CD14-positive monocyte (primary cell): ENCODE measurements around the gene ALDH1A3. TPM values are rescaled to one million over a fixed set of nuclear protein-coding genes. Genes with fewer than 3 reads are reported as not detected.

Experiments used
- DNase-seq, 3 donors: peaks; one replicate each; pipeline ENCODE4 v3.0.0-alpha.2; 2011 to 2022
- H2AFZ ChIP-seq: 2 replicates; pipeline ENCODE4 v1.6.0; 2012; ENCODE audit warnings: mild to moderate bottlenecking, low read depth, low read length, inconsistent platforms; ENCODE audit not compliant: insufficient read depth, poor library complexity, severe bottlenecking
- H3K27ac ChIP-seq, 2 donors: 1 replicate in 1 of 2; 2 replicates in 1 of 2; pipeline ENCODE4 v1.5.1; 2012 to 2013; ENCODE audit warnings: low read length in 2 of 2, control low read depth in 1 of 2, inconsistent platforms in 1 of 2, low read depth in 1 of 2, mild to moderate bottlenecking in 1 of 2
- H3K27me3 ChIP-seq, 2 donors: one replicate each; pipeline versions ENCODE4 v1.6.0 to v1.6.1; 2011 to 2013; ENCODE audit warnings: low read length in 2 of 2; ENCODE audit not compliant: control insufficient read depth in 2 of 2, insufficient read depth in 2 of 2
- H3K36me3 ChIP-seq, 2 donors: replicated peaks in 1 of 2; 1 replicate in 1 of 2; 2 replicates in 1 of 2; pipeline versions ENCODE4 v1.5.1 to v1.6.1; 2012 to 2013; ENCODE audit warnings: low read length in 2 of 2, control low read depth in 1 of 2, inconsistent platforms in 1 of 2, mild to moderate bottlenecking in 1 of 2; ENCODE audit not compliant: insufficient read depth in 2 of 2, control insufficient read depth in 1 of 2
- H3K4me1 ChIP-seq, 2 donors: 1 replicate in 1 of 2; 2 replicates in 1 of 2; pipeline versions ENCODE4 v1.5.1 to v1.6.1; 2012 to 2013; ENCODE audit warnings: low read length in 2 of 2, control low read depth in 1 of 2, inconsistent platforms in 1 of 2, mild to moderate bottlenecking in 1 of 2, moderate library complexity in 1 of 2; ENCODE audit not compliant: insufficient read depth in 2 of 2, control insufficient read depth in 1 of 2
- H3K4me2 ChIP-seq: replicated peaks from 2 replicates; pipeline ENCODE3; 2012; ENCODE audit warnings: low read length, moderate library complexity, mild to moderate bottlenecking; ENCODE audit not compliant: poor library complexity, severe bottlenecking; ENCODE audit errors: extremely low read depth
- H3K4me3 ChIP-seq, 3 experiments: fragments of 200-600 bp in 1 of 3; sonication (generic) in 1 of 3; replicated peaks in 1 of 3; 1 replicate in 2 of 3; 2 replicates in 1 of 3; pipeline ENCODE4 v1.5.1; 2011 to 2013; ENCODE audit warnings: low read length in 3 of 3, mild to moderate bottlenecking in 3 of 3, control low read depth in 2 of 3, low read depth in 2 of 3, inconsistent platforms in 1 of 3, moderate library complexity in 1 of 3
- H3K79me2 ChIP-seq: 2 replicates; pipeline ENCODE4 v1.6.0; 2012; ENCODE audit warnings: mild to moderate bottlenecking, control low read depth, inconsistent platforms, low read length, moderate library complexity; ENCODE audit not compliant: insufficient read depth
- H3K9ac ChIP-seq: 2 replicates; pipeline ENCODE4 v1.6.0; 2017; ENCODE audit warnings: low read length, mild to moderate bottlenecking; ENCODE audit not compliant: insufficient read depth, poor library complexity, severe bottlenecking
- H3K9me3 ChIP-seq, 2 donors: replicated peaks in 1 of 2; 1 replicate in 1 of 2; 2 replicates in 1 of 2; pipeline versions ENCODE4 v1.5.1 to v1.6.1; 2012 to 2013; ENCODE audit warnings: low read length in 2 of 2, control low read depth in 1 of 2; ENCODE audit not compliant: control insufficient read depth in 1 of 2, insufficient read depth in 1 of 2
- H4K20me1 ChIP-seq: 2 replicates; pipeline ENCODE4 v1.6.0; 2012; ENCODE audit warnings: mild to moderate bottlenecking, low read length, control low read depth, moderate library complexity; ENCODE audit not compliant: insufficient read depth
- H3K27ac Mint-ChIP-seq, 7 donors: one replicate each; pipeline ENCODE4 v1.8.0; 2020; ENCODE audit warnings: mild to moderate bottlenecking in 7 of 7, mixed read lengths in 7 of 7, moderate library complexity in 6 of 7, inconsistent platforms in 2 of 7
- H3K27me3 Mint-ChIP-seq, 3 donors: one replicate each; pipeline ENCODE4 v1.8.0; 2021 to 2022; ENCODE audit warnings: low read depth in 3 of 3, mild to moderate bottlenecking in 3 of 3, mixed read lengths in 3 of 3, moderate library complexity in 3 of 3, inconsistent platforms in 1 of 3
- H3K36me3 Mint-ChIP-seq, 2 donors: one replicate each; pipeline ENCODE4 v1.8.0; 2020; ENCODE audit warnings: mixed read lengths in 2 of 2, inconsistent platforms in 1 of 2, mild to moderate bottlenecking in 1 of 2
- H3K4me1 Mint-ChIP-seq: one replicate; pipeline ENCODE4 v1.8.0; 2020; ENCODE audit warnings: mild to moderate bottlenecking, mixed read lengths
- H3K4me3 Mint-ChIP-seq, 2 donors: one replicate each; pipeline ENCODE4 v1.8.0; 2020; ENCODE audit warnings: mild to moderate bottlenecking in 2 of 2, mixed read lengths in 2 of 2, moderate library complexity in 1 of 2
- H3K9me3 Mint-ChIP-seq, 7 donors: one replicate each; pipeline ENCODE4 v1.8.0; 2020 to 2022; ENCODE audit warnings: mixed read lengths in 7 of 7, mild to moderate bottlenecking in 6 of 7, moderate library complexity in 6 of 7, inconsistent platforms in 2 of 7
- WGBS: methylation state at CpG from one replicate; pipeline ENCODE4 v1.1.5; 2013; ENCODE audit warnings: missing lambda C conversion rate; ENCODE audit not compliant: insufficient coverage; 5-methylcytosine and 5-hydroxymethylcytosine counted together
- intact Hi-C, 2 donors: fragments of 100-400 bp; cut with micrococcal nuclease; formaldehyde crosslinking; loops; one replicate each; pipeline versions ENCODE4 v1.15.0 to v1.15.1; 2023
- polyA plus RNA-seq, 3 donors: library from polyadenylated mRNA; depleted of rRNA in 1 of 3; unstranded in 2 of 3; stranded (reverse) in 1 of 3; fragments of 300-500 nt in 2 of 3; fragments of >200 nt in 1 of 3; fragmentation: Illumina TruSeq in 2 of 3; gene quantifications; 1 replicate in 2 of 3; 2 replicates in 1 of 3; pipeline ENCODE4 v1.2.3, GENCODE V29; 2012 to 2021
- TF ChIP-seq, protein P1 (sequence below): fragments of 200-600 bp; IDR thresholded peaks from one replicate; pipeline ENCODE4 v1.8.0; 2022; ENCODE audit warnings: antibody characterized with exemption, mild to moderate bottlenecking

The ALDH1A3 gene
- polyA plus RNA-seq, 3 donors = not detected

DNA sequence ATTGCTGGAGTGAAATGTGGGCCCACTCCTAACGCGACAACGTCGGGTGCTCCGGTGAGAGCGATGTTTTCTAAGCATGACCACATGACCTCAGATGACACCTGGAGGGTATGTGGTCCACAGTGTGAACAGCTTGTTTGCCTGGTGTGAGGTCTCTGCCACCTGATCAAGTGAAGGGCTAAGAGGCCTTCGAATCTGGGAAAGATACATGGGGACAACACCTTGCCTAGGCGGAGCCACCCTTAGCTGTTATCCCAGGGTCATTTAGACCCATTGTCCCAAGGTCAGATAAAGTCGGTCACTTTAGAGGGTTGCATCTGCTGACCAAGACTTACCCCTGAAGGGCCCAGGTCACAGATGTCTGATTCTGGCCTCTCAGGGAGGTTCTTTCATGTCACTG, 34.9 kb upstream of the ALDH1A3 start:
- H3K36me3 ChIP-seq = no peaks in the 10 kb centered on the region
- no peak overlapping the region for H2AFZ ChIP-seq
- H3K4me1 ChIP-seq = peaks cover 3 to 8% of the 10 kb centered on the region in 2 donors
- no peak overlapping the region for H3K27ac Mint-ChIP-seq
- H3K27ac ChIP-seq = no peak overlapping the region
- H3K4me2 ChIP-seq = no peak overlapping the region
- H3K27me3 ChIP-seq = no peaks in the 10 kb centered on the region
- no peak overlapping the region for H3K4me3 ChIP-seq
- H3K9me3 Mint-ChIP-seq = peaks cover 0 to 3% (median 0%) of the 10 kb centered on the region in 7 donors
- H3K9ac ChIP-seq = no peak overlapping the region
- peaks cover 10% of the 10 kb centered on the region for H3K4me1 Mint-ChIP-seq
- no peaks in the 10 kb centered on the region for H3K79me2 ChIP-seq
- DNase-seq = no peak
- no peaks in the 10 kb centered on the region for H3K36me3 Mint-ChIP-seq
- TF ChIP-seq, protein P1, sequence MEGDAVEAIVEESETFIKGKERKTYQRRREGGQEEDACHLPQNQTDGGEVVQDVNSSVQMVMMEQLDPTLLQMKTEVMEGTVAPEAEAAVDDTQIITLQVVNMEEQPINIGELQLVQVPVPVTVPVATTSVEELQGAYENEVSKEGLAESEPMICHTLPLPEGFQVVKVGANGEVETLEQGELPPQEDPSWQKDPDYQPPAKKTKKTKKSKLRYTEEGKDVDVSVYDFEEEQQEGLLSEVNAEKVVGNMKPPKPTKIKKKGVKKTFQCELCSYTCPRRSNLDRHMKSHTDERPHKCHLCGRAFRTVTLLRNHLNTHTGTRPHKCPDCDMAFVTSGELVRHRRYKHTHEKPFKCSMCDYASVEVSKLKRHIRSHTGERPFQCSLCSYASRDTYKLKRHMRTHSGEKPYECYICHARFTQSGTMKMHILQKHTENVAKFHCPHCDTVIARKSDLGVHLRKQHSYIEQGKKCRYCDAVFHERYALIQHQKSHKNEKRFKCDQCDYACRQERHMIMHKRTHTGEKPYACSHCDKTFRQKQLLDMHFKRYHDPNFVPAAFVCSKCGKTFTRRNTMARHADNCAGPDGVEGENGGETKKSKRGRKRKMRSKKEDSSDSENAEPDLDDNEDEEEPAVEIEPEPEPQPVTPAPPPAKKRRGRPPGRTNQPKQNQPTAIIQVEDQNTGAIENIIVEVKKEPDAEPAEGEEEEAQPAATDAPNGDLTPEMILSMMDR = no peak
- intact Hi-C loops = no loop called here
- H3K9me3 ChIP-seq = no peaks in the 10 kb centered on the region
- no peak overlapping the region for H3K4me3 Mint-ChIP-seq
- WGBS = 93% methylated on average over 8 of the region's 9 CpGs
- no peaks in the 10 kb centered on the region for H4K20me1 ChIP-seq
- H3K27me3 Mint-ChIP-seq = peaks cover 5 to 18% (median 14%) of the 10 kb centered on the region in 3 donors

DNA sequence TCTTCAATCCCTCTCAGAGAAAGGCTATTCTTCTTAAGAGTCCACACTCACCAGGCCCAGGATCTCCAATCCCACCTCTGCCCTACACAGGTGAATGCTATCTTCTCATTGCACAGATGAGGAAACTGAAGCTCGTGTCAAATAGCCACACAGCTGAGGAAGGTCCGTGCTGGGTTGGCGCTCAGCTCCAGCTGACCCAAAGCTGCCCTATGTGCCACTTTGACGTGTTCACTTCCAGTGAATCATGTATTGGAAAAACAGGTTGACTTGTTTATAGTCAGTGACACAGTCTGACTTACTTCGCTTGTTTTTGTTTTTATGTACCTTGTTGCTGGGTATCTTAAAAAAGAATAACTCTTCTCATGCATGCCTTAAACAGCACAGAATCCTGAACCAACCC, 32.4 kb upstream of the ALDH1A3 start:
- H3K79me2 ChIP-seq = no peaks in the 10 kb centered on the region
- intact Hi-C loops = no loop called here

More for the DNA sequence above, 32.4 kb upstream of the ALDH1A3 start:
- no peaks in the 10 kb centered on the region for H3K36me3 Mint-ChIP-seq
- Histone ChIP-seq H3K27ac (no peak overlapping the region), H3K4me1 (peaks cover 6 to 12% of the 10 kb centered on the region in 2 donors), H3K9ac (no peak overlapping the region), H4K20me1 (no peaks in the 10 kb centered on the region), H2AFZ (no peak overlapping the region), H3K9me3 (no peaks in the 10 kb centered on the region), H3K27me3 (no peaks in the 10 kb centered on the region), H3K4me3 (no peak overlapping the region), H3K4me2 (no peak overlapping the region), H3K36me3 (no peaks in the 10 kb centered on the region)
- TF ChIP-seq, protein P1 = no peak
- WGBS = 100% methylated on average over 1 of the region's 5 CpGs
- peaks cover 5 to 23% (median 17%) of the 10 kb centered on the region in 3 donors for H3K27me3 Mint-ChIP-seq
- H3K4me1 Mint-ChIP-seq = peaks cover 16% of the 10 kb centered on the region
- no peak for DNase-seq
- peaks cover 0 to 7% (median 0%) of the 10 kb centered on the region in 7 donors for H3K9me3 Mint-ChIP-seq
- no peak overlapping the region for H3K4me3 Mint-ChIP-seq
- H3K27ac Mint-ChIP-seq = no peak overlapping the region
